Breast epithelium (tissue), 4 donors: Measurements from ENCODE around the gene WNT4. TPM values are rescaled to one million over a fixed set of nuclear protein-coding genes. Genes with fewer than 3 reads are reported as not detected.

ENCODE experiments used
- DNase-seq, 2 donors: peaks; one replicate each; pipeline ENCODE4 v3.0.0-alpha.2; 2019; ENCODE audit warnings: low spot score in 2 of 2
- H3K27ac ChIP-seq, 2 donors: fragments of 200-600 bp; sonication (generic) in 1 of 2; one replicate each; pipeline ENCODE4 v1.5.1; 2016 to 2019; ENCODE audit warnings: mild to moderate bottlenecking in 1 of 2
- H3K27me3 ChIP-seq, 2 donors: fragments of 200-600 bp; sonication (generic) in 1 of 2; one replicate each; pipeline versions ENCODE4 v1.5.1 to v1.6.0; 2017 to 2019; ENCODE audit warnings: control low read depth in 1 of 2, mild to moderate bottlenecking in 1 of 2
- H3K36me3 ChIP-seq: fragments of 200-600 bp; one replicate; pipeline ENCODE4 v1.5.1; 2019
- H3K4me1 ChIP-seq, 2 donors: fragments of 200-600 bp; sonication (generic); one replicate each; pipeline ENCODE4 v1.5.1; 2016 to 2019; ENCODE audit warnings: control low read depth in 1 of 2
- H3K4me3 ChIP-seq, 3 donors: fragments of 200-600 bp; sonication (generic); 1 replicate in 2 of 3; 2 replicates in 1 of 3; pipeline ENCODE4 v1.5.1; 2016 to 2019; ENCODE audit warnings: mild to moderate bottlenecking in 3 of 3, moderate library complexity in 2 of 3
- H3K9me3 ChIP-seq, 2 donors: fragments of 200-600 bp; sonication (generic) in 1 of 2; one replicate each; pipeline ENCODE4 v1.5.1; 2016 to 2019; ENCODE audit warnings: control low read depth in 1 of 2
- POLR2A ChIP-seq: fragments of 450-650 bp; IDR thresholded peaks from one replicate; pipeline ENCODE4 v1.6.1; 2016; ENCODE audit warnings: antibody characterized with exemption, mild to moderate bottlenecking, moderate library complexity
- POLR2AphosphoS5 ChIP-seq, 3 donors: sonication (generic); formaldehyde crosslinking; IDR thresholded peaks; one replicate each; pipeline ENCODE4 v1.6.1; 2017; ENCODE audit warnings: antibody characterized with exemption in 3 of 3
- intact Hi-C: fragments of 100-400 bp; cut with DNase I; formaldehyde crosslinking; loops from one replicate; pipeline ENCODE4 v1.15.1; 2023; ENCODE audit warnings: low total_unique reads
- total RNA-seq, 3 donors: library from RNA; depleted of rRNA; stranded (reverse); fragments of >200 nt; gene quantifications; one replicate each; pipeline ENCODE4 v1.1.0, GENCODE V29; 2016
- TF ChIP-seq, protein P1 (sequence below), 3 donors: fragments of 450-650 bp; IDR thresholded peaks; one replicate each; pipeline ENCODE4 v1.5.1; 2016 to 2017; ENCODE audit warnings: antibody characterized with exemption in 3 of 3, mild to moderate bottlenecking in 3 of 3, moderate library complexity in 3 of 3

Gene WNT4
- total RNA-seq, 3 donors from 2014 or later: 1.6 to 3.1 TPM; not detected in 1

DNA sequence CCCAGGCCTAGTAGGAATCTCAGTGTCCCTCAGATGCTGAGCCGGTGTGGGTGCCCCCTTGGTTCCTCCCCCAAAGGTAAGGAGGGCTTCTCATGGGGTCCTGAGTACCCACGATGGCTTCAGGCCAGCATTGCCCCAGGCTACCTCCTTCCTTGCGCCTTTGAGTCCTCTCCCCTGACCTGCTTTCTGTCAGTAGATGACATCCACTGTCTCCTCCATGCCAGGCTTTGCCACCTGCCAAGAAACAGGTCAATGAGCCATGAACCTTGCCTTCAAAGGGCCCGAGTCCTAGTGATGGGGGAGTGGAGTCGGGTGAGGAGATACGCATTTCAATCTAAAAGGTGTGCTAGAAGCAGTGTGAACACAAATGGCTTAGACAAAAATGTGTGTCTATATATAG lies 15.6 kb downstream of the WNT4 start:
- Histone ChIP-seq H3K27ac (no peak overlapping the region), H3K27me3 (no peaks in the 10 kb centered on the region), H3K36me3 (no peaks in the 10 kb centered on the region), H3K9me3 (no peaks in the 10 kb centered on the region), H3K4me3 (no peak overlapping the region), H3K4me1 (peaks cover 3 to 4% of the 10 kb centered on the region in 2 donors)
- intact Hi-C loops: no loop called here
- TF ChIP-seq, protein P1, sequence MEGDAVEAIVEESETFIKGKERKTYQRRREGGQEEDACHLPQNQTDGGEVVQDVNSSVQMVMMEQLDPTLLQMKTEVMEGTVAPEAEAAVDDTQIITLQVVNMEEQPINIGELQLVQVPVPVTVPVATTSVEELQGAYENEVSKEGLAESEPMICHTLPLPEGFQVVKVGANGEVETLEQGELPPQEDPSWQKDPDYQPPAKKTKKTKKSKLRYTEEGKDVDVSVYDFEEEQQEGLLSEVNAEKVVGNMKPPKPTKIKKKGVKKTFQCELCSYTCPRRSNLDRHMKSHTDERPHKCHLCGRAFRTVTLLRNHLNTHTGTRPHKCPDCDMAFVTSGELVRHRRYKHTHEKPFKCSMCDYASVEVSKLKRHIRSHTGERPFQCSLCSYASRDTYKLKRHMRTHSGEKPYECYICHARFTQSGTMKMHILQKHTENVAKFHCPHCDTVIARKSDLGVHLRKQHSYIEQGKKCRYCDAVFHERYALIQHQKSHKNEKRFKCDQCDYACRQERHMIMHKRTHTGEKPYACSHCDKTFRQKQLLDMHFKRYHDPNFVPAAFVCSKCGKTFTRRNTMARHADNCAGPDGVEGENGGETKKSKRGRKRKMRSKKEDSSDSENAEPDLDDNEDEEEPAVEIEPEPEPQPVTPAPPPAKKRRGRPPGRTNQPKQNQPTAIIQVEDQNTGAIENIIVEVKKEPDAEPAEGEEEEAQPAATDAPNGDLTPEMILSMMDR (IDR thresholded peaks at IDR 0.05): no peak
- TF ChIP-seq POLR2A (no peak), POLR2AphosphoS5 (IDR thresholded peaks at IDR 0.05) (no peak)
- DNase-seq: no peak

- H3K9me3 ChIP-seq: no peaks in the 10 kb centered on the region
- no peaks in the 10 kb centered on the region for H3K36me3 ChIP-seq
- TF ChIP-seq, protein P1 (IDR thresholded peaks at IDR 0.05): no peak
- TF ChIP-seq POLR2A (no peak), POLR2AphosphoS5 (IDR thresholded peaks at IDR 0.05) (no peak)
- intact Hi-C loops: no loop called here
- H3K4me3 ChIP-seq: no peak overlapping the region
- DNase-seq: no peak
- H3K4me1 ChIP-seq: peaks cover 0 to 3% of the 10 kb centered on the region in 2 donors
- no peaks in the 10 kb centered on the region for H3K27me3 ChIP-seq
- no peak overlapping the region for H3K27ac ChIP-seq
These were observed 16.4 kb downstream of the WNT4 start for GRCh38 chr1:22126531-22126930.

GRCh38 chr1:22124592-22125229 lies 18.2 kb downstream of the WNT4 start:
- H3K27ac ChIP-seq: no peak overlapping the region
- peaks cover 0 to 3% of the 10 kb centered on the region in 2 donors for H3K4me1 ChIP-seq
- H3K36me3 ChIP-seq: no peaks in the 10 kb centered on the region
- intact Hi-C loops: no loop called here
- no peaks in the 10 kb centered on the region for H3K27me3 ChIP-seq
- no peak for TF ChIP-seq POLR2A
- TF ChIP-seq POLR2AphosphoS5 (IDR thresholded peaks at IDR 0.05): no peak
- TF ChIP-seq, protein P1 (IDR thresholded peaks at IDR 0.05): no peak
- DNase-seq: no peak
- H3K9me3 ChIP-seq: no peaks in the 10 kb centered on the region
- no peak overlapping the region for H3K4me3 ChIP-seq

DNA sequence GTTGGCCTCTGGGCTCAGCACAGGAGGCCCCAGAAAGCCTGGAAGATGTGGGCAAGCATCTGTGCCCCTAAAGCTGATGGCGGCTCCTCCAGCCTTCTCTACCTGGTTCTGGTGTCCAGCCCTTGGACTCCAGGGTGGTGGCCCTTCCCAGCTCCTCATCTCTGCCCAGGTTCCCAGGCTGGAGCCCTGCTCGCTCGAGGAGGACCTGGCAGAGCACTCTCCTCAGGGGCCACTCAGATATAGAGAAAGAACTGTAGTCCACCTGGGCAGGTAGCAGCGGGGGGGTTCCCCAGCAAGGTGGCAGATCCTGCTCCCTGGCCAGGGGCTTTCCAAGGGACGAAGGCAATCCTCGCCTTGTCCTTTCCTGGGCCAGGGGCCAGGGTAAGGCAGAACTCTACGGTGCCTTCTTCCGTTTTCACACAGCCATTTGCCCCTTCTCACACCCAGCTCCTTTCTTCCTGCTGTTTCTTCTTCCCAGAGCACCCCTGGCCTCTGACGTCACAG lies 18.9 kb downstream of the WNT4 start:
- Histone ChIP-seq H3K9me3 (no peaks in the 10 kb centered on the region), H3K4me3 (no peak overlapping the region), H3K4me1 (peaks cover 0 to 3% of the 10 kb centered on the region in 2 donors), H3K27me3 (no peaks in the 10 kb centered on the region), H3K36me3 (no peaks in the 10 kb centered on the region), H3K27ac (no peak overlapping the region)
- TF ChIP-seq, protein P1 (IDR thresholded peaks at IDR 0.05): no peak
- TF ChIP-seq POLR2A (no peak), POLR2AphosphoS5 (IDR thresholded peaks at IDR 0.05) (no peak)
- no peak for DNase-seq
- intact Hi-C loops: no loop called here

- H3K4me1 ChIP-seq: peaks cover 0 to 3% of the 10 kb centered on the region in 2 donors
- no peaks in the 10 kb centered on the region for H3K27me3 ChIP-seq
- intact Hi-C loops: no loop called here
- TF ChIP-seq POLR2AphosphoS5 (IDR thresholded peaks at IDR 0.05) (no peak), POLR2A (no peak)
- TF ChIP-seq, protein P1 (IDR thresholded peaks at IDR 0.05): no peak
- no peaks in the 10 kb centered on the region for H3K9me3 ChIP-seq
- no peaks in the 10 kb centered on the region for H3K36me3 ChIP-seq
- DNase-seq: no peak
- H3K4me3 ChIP-seq: no peak overlapping the region
- peak overlapping the region; percentile 65 to 72 for H3K27ac ChIP-seq
These were observed 19.9 kb downstream of the WNT4 start for GRCh38 chr1:22123071-22123390.
